Astrocyte of the cerebellum (primary cell): ENCODE measurements around the gene LRRC73.

Experiments used
- DNase-seq: peaks from one replicate; pipeline ENCODE4 v3.0.0-alpha.2; 2011; ENCODE audit warnings: low read depth
- H3K4me3 ChIP-seq: 2 replicates; pipeline ENCODE4 v1.5.1; 2011; ENCODE audit warnings: mild to moderate bottlenecking, low read depth, low read length, moderate library complexity
- CTCF ChIP-seq: IDR thresholded peaks from 2 replicates; pipeline ENCODE4 v1.5.1; 2012; ENCODE audit warnings: low read length, low read depth, moderate library complexity, mild to moderate bottlenecking; ENCODE audit errors: missing control alignments
- in situ Hi-C: cut with HindIII; loops from 2 replicates; pipeline ENCODE4 v1.10.0; 2017; ENCODE audit warnings: low sequenced_read_pairs

Gene LRRC73

GRCh38 chr6:43457643-43458042, 52.5 kb downstream of the LRRC73 start:
- in situ Hi-C loops, result no loop called here
- no peak overlapping the region for H3K4me3 ChIP-seq
- no peak for TF ChIP-seq CTCF
- DNase-seq, result no peak
